Chondrocyte (in vitro differentiated cells): ENCODE results near the gene KANK3. TPM values are rescaled to one million over a fixed set of nuclear protein-coding genes. Genes with fewer than 3 reads are reported as not detected.

Experiments used
- DNase-seq: peaks from one replicate; pipeline ENCODE4 v3.0.0; 2021; ENCODE audit warnings: mixed read lengths, low spot score
- H3K27ac Mint-ChIP-seq: one replicate; pipeline ENCODE4 v1.8.0; 2021; ENCODE audit warnings: mild to moderate bottlenecking, moderate library complexity, mixed read lengths; ENCODE audit not compliant: unreplicated experiment
- H3K27me3 Mint-ChIP-seq: 2 replicates; pipeline ENCODE4 v1.8.0; 2021; ENCODE audit warnings: low read depth, mixed read lengths
- H3K36me3 Mint-ChIP-seq: 2 replicates; pipeline ENCODE4 v1.8.0; 2021; ENCODE audit warnings: low read depth, mixed read lengths
- H3K4me1 Mint-ChIP-seq: 2 replicates; pipeline ENCODE4 v1.8.0; 2021; ENCODE audit warnings: low read depth, mild to moderate bottlenecking, mixed read lengths
- H3K4me3 Mint-ChIP-seq: one replicate; pipeline ENCODE4 v1.8.0; 2021; ENCODE audit warnings: mild to moderate bottlenecking, moderate library complexity, mixed read lengths; ENCODE audit not compliant: unreplicated experiment
- H3K9me3 Mint-ChIP-seq: 2 replicates; pipeline ENCODE4 v1.8.0; 2021; ENCODE audit warnings: low read depth, mixed read lengths
- total RNA-seq: library from RNA; stranded (reverse); gene quantifications from 3 replicates; pipeline ENCODE4 v1.2.1, GENCODE V29; 2021
- TF ChIP-seq, protein P1 (sequence below): fragments of 200-600 bp; sonication (generic); IDR thresholded peaks from 2 replicates; pipeline ENCODE4 v1.5.0; 2021; ENCODE audit warnings: antibody characterized with exemption, mild to moderate bottlenecking, moderate library complexity

The KANK3 gene
- total RNA-seq, 1 donor from 2014 or later, result 1.2 TPM

DNA sequence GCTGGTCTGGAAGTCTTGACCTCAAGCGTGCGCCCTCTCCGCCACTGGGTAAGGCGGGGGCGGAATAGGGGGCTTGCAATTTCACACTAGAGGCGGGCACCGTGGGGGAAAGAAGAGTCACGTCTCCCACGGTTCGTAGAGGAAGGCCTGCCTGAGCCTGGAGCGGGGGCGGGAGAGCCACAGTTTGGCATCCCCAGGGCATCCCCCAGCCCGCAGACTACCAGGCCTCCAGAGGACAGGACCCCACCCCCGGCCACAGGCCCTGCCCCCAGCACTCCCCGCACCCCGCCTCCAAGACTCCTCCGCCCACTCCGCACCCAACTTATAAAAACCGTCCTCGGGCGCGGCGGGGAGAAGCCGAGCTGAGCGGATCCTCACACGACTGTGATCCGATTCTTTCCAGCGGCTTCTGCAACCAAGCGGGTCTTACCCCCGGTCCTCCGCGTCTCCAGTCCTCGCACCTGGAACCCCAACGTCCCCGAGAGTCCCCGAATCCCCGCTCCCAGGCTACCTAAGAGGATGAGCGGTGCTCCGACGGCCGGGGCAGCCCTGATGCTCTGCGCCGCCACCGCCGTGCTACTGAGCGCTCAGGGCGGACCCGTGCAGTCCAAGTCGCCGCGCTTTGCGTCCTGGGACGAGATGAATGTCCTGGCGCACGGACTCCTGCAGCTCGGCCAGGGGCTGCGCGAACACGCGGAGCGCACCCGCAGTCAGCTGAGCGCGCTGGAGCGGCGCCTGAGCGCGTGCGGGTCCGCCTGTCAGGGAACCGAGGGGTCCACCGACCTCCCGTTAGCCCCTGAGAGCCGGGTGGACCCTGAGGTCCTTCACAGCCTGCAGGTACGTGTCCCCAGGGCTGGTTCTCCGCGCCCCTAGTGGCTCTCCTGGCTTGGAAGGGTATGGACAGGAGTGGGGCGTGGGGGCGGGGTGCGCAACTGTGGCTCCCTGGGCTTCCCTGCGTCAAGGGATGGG, 21.0 kb upstream of the KANK3 start, which contains the start of gene ANGPTL4:
Gene ANGPTL4, plus strand, starts transcription at position 353 of the 969 bp plus-strand sequence. Its CDS starts 167 bp downstream, at position 520.
- Mint-ChIP-seq H3K27ac (peak within 1 kb of the TSS; percentile 100), H3K27me3 (no peaks in the 10 kb centered on the region), H3K9me3 (no peaks in the 10 kb centered on the region), H3K4me3 (peak within 1 kb of the TSS; percentile 92), H3K36me3 (peaks cover 7% of the 10 kb centered on the region), H3K4me1 (peaks cover 63% of the 10 kb centered on the region)
- DNase-seq, result no peak
- TF ChIP-seq, protein P1, sequence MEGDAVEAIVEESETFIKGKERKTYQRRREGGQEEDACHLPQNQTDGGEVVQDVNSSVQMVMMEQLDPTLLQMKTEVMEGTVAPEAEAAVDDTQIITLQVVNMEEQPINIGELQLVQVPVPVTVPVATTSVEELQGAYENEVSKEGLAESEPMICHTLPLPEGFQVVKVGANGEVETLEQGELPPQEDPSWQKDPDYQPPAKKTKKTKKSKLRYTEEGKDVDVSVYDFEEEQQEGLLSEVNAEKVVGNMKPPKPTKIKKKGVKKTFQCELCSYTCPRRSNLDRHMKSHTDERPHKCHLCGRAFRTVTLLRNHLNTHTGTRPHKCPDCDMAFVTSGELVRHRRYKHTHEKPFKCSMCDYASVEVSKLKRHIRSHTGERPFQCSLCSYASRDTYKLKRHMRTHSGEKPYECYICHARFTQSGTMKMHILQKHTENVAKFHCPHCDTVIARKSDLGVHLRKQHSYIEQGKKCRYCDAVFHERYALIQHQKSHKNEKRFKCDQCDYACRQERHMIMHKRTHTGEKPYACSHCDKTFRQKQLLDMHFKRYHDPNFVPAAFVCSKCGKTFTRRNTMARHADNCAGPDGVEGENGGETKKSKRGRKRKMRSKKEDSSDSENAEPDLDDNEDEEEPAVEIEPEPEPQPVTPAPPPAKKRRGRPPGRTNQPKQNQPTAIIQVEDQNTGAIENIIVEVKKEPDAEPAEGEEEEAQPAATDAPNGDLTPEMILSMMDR, result peak; percentile 63

DNA sequence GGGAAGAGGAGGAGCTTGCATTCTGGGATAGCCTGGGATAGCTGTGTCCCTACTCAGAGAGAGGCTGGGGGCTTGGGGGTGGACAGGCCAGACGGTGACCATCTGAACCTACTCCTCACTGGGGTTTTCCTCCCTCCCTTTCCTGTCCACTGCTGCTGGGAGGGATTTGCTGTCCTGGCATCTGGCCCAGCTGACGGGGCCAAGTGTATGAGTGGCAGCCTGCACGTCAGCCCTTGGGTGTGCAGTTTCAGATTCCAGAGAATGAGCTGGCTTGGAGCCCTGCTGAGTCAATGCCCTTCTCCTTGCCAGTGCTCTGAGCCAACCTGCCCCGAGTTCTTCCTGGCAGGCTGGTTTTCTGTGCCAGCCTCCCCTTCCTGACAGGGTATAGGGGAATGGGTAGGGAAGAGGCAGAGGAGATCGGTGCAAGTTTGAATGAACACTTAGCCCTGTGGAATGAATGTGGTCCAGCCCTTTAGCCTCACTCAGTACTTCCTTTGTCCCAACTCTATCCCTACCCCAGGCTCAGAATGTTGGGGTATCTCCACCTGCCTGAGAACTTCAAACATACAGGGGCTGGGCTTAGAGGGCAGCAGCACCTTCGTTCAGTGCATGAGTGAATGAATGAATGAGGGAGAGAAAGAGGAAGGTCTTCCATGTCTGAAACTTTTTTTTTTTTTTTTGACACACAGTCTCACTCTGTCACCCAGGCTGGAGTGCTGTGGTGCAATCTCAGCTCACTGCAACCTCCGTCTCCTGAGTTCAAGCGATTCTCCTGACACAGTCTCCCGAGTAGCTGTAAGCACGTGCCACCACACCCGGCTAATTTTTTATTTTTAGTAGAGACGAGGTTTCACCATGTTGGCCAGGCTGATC, 19.1 kb upstream of the KANK3 start:
- peak overlapping the region; percentile 23 for H3K4me3 Mint-ChIP-seq
- no peaks in the 10 kb centered on the region for H3K27me3 Mint-ChIP-seq
- no peak for DNase-seq
- H3K4me1 Mint-ChIP-seq, result peaks cover 46% of the 10 kb centered on the region
- no peaks in the 10 kb centered on the region for H3K9me3 Mint-ChIP-seq
- peaks cover 3% of the 10 kb centered on the region for H3K36me3 Mint-ChIP-seq
- peak overlapping the region; percentile 100 for H3K27ac Mint-ChIP-seq
- TF ChIP-seq, protein P1, result no peak

DNA sequence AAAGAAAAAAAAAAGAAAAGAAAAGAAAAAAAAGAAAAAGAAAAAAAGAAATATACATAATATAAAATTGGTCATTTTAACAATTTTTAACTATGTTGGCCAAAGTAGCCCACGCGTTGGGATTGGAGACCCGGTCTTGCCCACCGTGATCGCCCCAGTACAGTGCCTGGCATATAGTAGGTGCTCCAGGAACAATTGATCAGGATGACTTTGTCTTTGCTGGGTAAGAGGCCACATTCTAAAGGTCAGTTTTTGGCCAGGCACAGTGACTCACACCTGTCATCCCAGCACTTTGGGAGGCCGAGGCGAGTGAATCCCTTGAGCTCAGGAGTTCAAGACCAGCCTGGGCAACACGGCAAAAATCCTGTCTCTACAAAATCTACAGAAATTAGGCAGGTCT, 17.1 kb upstream of the KANK3 start:
- no peak for DNase-seq
- no peaks in the 10 kb centered on the region for H3K27me3 Mint-ChIP-seq
- no peak overlapping the region for H3K27ac Mint-ChIP-seq
- H3K9me3 Mint-ChIP-seq, result peaks cover 5% of the 10 kb centered on the region
- TF ChIP-seq, protein P1, result no peak
- peaks cover 2% of the 10 kb centered on the region for H3K36me3 Mint-ChIP-seq
- peaks cover 44% of the 10 kb centered on the region for H3K4me1 Mint-ChIP-seq
- H3K4me3 Mint-ChIP-seq, result no peak overlapping the region

DNA sequence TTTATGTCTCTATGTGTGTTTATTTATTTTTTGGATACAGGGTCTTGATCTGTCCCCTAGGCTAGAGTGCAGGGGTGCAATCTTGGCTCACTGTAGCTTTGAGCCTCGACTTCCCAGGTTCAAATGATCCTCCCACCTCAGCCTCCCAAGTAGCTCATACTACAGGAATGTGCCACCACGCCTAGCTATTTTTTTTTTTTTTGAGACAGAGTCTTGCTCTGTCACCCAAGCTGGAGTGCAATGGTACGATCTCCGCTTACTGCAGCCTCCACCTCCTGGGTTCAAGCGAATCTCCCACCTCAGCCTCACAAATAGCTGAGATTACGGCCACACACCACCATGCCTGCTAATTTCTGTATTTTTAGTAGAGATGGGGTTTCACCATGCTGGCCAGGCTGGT, 15.9 kb upstream of the KANK3 start:
- no peak overlapping the region for H3K27ac Mint-ChIP-seq
- H3K36me3 Mint-ChIP-seq, result peaks cover 2% of the 10 kb centered on the region
- H3K4me3 Mint-ChIP-seq, result no peak overlapping the region
- H3K4me1 Mint-ChIP-seq, result peaks cover 52% of the 10 kb centered on the region
- DNase-seq, result no peak
- H3K27me3 Mint-ChIP-seq, result no peaks in the 10 kb centered on the region
- TF ChIP-seq, protein P1, result no peak
- peaks cover 5% of the 10 kb centered on the region for H3K9me3 Mint-ChIP-seq

DNA sequence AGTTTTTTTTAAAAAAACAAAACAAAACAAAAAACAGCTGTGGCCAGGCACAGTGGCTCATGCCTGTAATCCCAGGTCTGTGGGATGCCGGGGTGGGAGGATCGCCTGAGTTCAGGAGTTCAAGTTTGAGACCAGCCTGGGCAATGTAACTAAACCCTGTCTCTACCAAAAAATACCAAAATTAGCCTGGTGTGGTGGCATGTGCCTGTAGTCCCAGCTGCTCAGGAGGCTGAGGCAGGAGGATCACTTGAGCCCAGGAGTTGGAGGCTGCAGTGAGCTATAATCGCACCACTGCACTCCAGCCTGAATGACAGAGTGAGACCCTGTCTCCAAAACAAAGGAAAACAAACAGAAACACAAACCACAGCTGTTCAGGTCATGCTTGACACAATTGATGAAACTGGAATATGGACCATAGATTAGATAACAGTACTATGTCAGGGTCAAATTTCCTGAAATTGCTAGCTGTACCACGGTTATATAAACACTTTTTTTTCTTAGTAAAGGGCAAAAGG, 14.0 kb upstream of the KANK3 start:
- H3K9me3 Mint-ChIP-seq, result peaks cover 5% of the 10 kb centered on the region
- peaks cover 46% of the 10 kb centered on the region for H3K4me1 Mint-ChIP-seq
- no peak for DNase-seq
- H3K27ac Mint-ChIP-seq, result peak overlapping the region; percentile 5
- TF ChIP-seq, protein P1, result no peak
- no peaks in the 10 kb centered on the region for H3K27me3 Mint-ChIP-seq
- H3K36me3 Mint-ChIP-seq, result peaks cover 2% of the 10 kb centered on the region
- H3K4me3 Mint-ChIP-seq, result no peak overlapping the region
